ENCODE results near the gene TEDC1.
A peak's percentile ranks its signal among the peaks of the same experiment; 100 is the strongest.

The TEDC1 gene

GRCh38 chr14:105478398-105479251 is 12.4 kb upstream of the TEDC1 start:
- no peak for DNase-seq (ENCODE audit: low read depth)
- TF ChIP-seq, protein P1, sequence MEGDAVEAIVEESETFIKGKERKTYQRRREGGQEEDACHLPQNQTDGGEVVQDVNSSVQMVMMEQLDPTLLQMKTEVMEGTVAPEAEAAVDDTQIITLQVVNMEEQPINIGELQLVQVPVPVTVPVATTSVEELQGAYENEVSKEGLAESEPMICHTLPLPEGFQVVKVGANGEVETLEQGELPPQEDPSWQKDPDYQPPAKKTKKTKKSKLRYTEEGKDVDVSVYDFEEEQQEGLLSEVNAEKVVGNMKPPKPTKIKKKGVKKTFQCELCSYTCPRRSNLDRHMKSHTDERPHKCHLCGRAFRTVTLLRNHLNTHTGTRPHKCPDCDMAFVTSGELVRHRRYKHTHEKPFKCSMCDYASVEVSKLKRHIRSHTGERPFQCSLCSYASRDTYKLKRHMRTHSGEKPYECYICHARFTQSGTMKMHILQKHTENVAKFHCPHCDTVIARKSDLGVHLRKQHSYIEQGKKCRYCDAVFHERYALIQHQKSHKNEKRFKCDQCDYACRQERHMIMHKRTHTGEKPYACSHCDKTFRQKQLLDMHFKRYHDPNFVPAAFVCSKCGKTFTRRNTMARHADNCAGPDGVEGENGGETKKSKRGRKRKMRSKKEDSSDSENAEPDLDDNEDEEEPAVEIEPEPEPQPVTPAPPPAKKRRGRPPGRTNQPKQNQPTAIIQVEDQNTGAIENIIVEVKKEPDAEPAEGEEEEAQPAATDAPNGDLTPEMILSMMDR (IDR thresholded peaks at IDR 0.05; ENCODE audit: control insufficient read depth, extremely low read depth, insufficient read depth) = no peak
- no peak overlapping the region for H3K4me3 ChIP-seq (ENCODE audit: low read depth, low read length)

- no peak overlapping the region for H3K4me3 ChIP-seq (ENCODE audit: low read depth, low read length)
- TF ChIP-seq, protein P1 (IDR thresholded peaks at IDR 0.05; ENCODE audit: control insufficient read depth, extremely low read depth, insufficient read depth) = no peak
These were observed 11.5 kb upstream of the TEDC1 start for GRCh38 chr14:105479431-105480158.

DNA sequence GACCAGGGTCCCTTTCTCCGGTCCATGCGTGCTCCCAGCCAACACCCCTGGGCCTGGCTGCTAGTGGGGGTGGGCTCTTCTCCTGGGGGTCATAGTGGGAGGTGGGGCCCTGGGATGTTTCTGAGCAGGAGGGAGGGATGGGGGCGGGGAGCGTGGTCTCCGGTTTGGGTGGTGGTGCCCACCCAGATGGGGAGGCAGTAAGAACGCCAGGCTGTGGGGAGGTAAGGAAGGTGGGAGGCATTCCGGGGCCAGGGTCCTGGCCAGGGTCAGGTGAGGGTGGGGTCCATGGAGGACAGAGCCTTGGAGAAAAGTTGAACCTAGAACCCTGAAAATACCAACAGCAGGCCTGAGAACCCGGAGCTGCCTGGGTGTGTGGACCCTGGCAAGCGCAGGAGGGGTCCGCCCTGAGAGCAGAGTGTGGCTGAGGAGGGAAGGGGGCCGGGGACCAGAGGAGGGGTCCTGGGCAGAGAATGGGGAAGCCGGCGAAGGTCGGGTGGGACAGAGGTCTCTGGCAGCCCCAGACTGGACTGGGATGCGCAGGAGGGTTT is 10.8 kb upstream of the TEDC1 start:
- no peak overlapping the region for H3K4me3 ChIP-seq (ENCODE audit: low read depth, low read length)
- TF ChIP-seq, protein P1 (IDR thresholded peaks at IDR 0.05; ENCODE audit: control insufficient read depth, extremely low read depth, insufficient read depth) = no peak
- DNase-seq (ENCODE audit: low read depth) = no peak

More at GRCh38 chr14:105479431-105480158, 11.5 kb upstream of the TEDC1 start:
- DNase-seq (ENCODE audit: low read depth) = no peak

DNA sequence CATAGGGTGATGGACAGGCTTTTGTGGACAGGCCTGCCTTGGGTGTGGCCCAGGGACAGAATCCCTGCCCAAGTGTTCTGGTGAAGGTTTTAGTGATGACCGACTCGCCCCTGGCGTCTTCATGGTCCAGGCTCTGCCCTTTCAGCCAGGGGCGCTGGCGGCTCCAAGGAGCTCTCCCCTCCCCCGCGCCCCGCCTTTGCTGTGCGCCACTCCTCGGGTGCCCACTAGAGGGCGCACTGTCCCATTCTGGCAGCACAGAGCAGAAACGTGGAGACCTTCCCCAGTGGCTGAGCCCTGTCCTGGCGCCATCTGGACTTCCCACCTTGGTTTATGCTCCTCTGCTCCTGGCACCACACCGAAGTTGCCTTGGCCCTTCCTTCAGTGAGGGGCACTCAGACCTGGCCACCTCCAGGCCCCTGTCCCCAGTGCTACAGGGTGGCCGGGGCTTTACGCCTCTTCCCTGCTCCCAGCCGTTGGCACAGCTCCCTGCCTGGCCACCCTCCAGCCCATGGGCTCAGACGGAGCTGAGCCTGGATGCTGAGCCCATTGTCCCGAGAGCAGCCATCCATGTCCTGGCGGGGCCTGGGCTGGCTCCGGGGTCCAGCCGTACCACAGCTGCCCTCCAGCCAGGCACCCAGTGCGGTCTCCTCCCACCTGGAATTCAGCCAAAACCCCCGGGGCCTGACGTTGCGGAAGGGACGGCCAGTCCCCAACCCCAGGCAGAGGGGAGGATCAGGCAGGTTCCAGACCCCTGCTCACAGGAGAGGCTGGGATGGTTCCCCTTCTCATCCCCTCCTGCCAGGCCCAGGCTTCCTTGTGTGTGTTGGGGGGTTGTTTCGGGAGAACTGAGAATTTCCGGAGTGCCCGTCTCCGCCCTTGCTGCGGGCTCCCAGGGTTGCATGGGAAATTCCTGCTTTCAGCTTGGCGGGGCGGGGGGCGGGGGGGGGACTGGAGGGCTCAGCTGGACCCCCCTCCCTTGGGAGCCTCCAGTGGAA is 9.9 kb upstream of the TEDC1 start:
- DNase-seq (ENCODE audit: low read depth) = peak; percentile 61
- H3K4me3 ChIP-seq (ENCODE audit: low read depth, low read length) = peak overlapping the region; percentile 43
- TF ChIP-seq, protein P1 (IDR thresholded peaks at IDR 0.05; ENCODE audit: control insufficient read depth, extremely low read depth, insufficient read depth) = peak; percentile 98

DNA sequence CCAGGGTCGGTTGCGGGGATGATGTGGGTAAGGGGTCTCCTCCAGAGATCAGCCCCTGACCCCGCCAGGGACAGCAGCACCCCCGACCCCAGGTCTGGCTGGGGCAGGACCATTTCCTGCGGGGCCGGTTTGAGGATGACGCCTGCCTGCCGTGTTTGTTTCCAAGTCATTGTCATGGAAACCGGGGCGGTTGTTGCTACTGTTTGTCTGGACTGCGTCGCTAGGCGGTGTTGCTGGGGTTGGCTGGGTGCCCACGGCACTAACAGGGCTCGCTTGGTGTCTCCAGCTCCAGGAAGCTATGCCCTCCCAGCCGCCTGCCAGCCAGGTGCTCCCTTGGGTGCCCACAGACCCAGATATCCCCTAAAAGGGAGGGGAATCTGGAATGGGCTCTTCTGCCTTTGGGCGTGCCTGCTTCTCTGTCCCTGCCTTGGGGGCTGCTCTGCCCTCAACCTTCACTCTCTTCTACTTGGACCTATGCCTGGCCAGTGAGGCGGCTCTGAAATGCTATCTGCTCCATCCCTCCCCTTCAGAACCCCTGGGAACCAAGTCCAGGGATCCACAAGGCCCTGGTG is 9.1 kb upstream of the TEDC1 start:
- peak overlapping the region; percentile 5; the same call in 1 of the 2 replicates for H3K4me3 ChIP-seq (ENCODE audit: low read depth, low read length)
- TF ChIP-seq, protein P1 (IDR thresholded peaks at IDR 0.05; ENCODE audit: control insufficient read depth, extremely low read depth, insufficient read depth) = peak; percentile 36
- DNase-seq (ENCODE audit: low read depth) = peak; percentile 92

Measured in LNCaP clone FGC (cell line).